ENCODE measurements around the gene CLRN3. TPM values are rescaled to one million over a fixed set of nuclear protein-coding genes. Genes with fewer than 3 reads are reported as not detected.

The CLRN3 gene
- total RNA-seq, 1 donor from 2014 or later: not detected

GRCh38 chr10:127881262-127881661 lies 11.5 kb downstream of the CLRN3 start:
- Mint-ChIP-seq H3K9me3 (no peaks in the 10 kb centered on the region), H3K4me1 (peaks cover 15% of the 10 kb centered on the region), H3K36me3 (ENCODE audit: low read depth) (no peaks in the 10 kb centered on the region), H3K27ac (no peak overlapping the region), H3K27me3 (peaks cover 2% of the 10 kb centered on the region), H3K4me3 (no peak overlapping the region)
- no peak for DNase-seq
- intact Hi-C loops (cut with micrococcal nuclease): no loop called here

GRCh38 chr10:127880557-127880956 lies 12.2 kb downstream of the CLRN3 start:
- Mint-ChIP-seq H3K27ac (no peak overlapping the region), H3K27me3 (peaks cover 3% of the 10 kb centered on the region)
- DNase-seq: peak; percentile 61

GRCh38 chr10:127878475-127879055 lies 14.2 kb downstream of the CLRN3 start:
- no peak overlapping the region for H3K27ac Mint-ChIP-seq

More at GRCh38 chr10:127880557-127880956, 12.2 kb downstream of the CLRN3 start:
- intact Hi-C loops (cut with micrococcal nuclease): no loop called here
- Mint-ChIP-seq H3K4me1 (peaks cover 15% of the 10 kb centered on the region), H3K4me3 (no peak overlapping the region), H3K9me3 (no peaks in the 10 kb centered on the region), H3K36me3 (ENCODE audit: low read depth) (no peaks in the 10 kb centered on the region)

GRCh38 chr10:127877699-127878098 lies 15.0 kb downstream of the CLRN3 start:
- H3K27me3 Mint-ChIP-seq: peaks cover 4% of the 10 kb centered on the region
- intact Hi-C loops (cut with micrococcal nuclease): no loop called here
- no peak overlapping the region for H3K27ac Mint-ChIP-seq
- H3K4me3 Mint-ChIP-seq: no peak overlapping the region
- no peaks in the 10 kb centered on the region for H3K36me3 Mint-ChIP-seq (ENCODE audit: low read depth)
- H3K4me1 Mint-ChIP-seq: peaks cover 15% of the 10 kb centered on the region
- H3K9me3 Mint-ChIP-seq: no peaks in the 10 kb centered on the region
- DNase-seq: no peak

More at GRCh38 chr10:127878475-127879055, 14.2 kb downstream of the CLRN3 start:
- Mint-ChIP-seq H3K36me3 (ENCODE audit: low read depth) (no peaks in the 10 kb centered on the region), H3K4me3 (no peak overlapping the region), H3K9me3 (no peaks in the 10 kb centered on the region), H3K4me1 (peaks cover 15% of the 10 kb centered on the region), H3K27me3 (peaks cover 4% of the 10 kb centered on the region)
- no peak for DNase-seq
- intact Hi-C loops (cut with micrococcal nuclease): no loop called here

GRCh38 chr10:127877116-127877515 lies 15.6 kb downstream of the CLRN3 start:
- no peak for DNase-seq
- intact Hi-C loops (cut with micrococcal nuclease): no loop called here
- peaks cover 16% of the 10 kb centered on the region for H3K4me1 Mint-ChIP-seq
- H3K27ac Mint-ChIP-seq: no peak overlapping the region
- H3K9me3 Mint-ChIP-seq: no peaks in the 10 kb centered on the region
- no peaks in the 10 kb centered on the region for H3K36me3 Mint-ChIP-seq (ENCODE audit: low read depth)
- H3K27me3 Mint-ChIP-seq: peaks cover 6% of the 10 kb centered on the region
- H3K4me3 Mint-ChIP-seq: no peak overlapping the region

DNA sequence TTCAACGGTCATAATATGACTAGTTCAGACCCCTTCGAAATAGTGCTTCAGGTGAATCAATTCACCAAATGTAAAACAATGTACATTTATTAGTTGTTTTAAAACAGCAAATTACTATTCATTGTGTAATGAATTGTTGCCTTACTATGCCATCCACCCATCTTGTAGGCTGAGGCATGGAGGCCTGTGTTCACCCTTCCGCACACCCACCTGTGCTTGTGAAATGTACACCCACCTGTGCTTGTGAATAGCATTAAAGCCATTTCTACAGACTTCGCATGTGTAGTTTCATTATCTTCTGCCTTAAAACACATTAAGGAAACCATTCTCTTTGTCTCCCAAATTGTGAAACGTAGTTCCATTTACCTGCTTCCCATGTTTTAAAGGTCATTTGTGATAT lies 16.8 kb downstream of the CLRN3 start:
- Mint-ChIP-seq H3K9me3 (no peaks in the 10 kb centered on the region), H3K27me3 (peaks cover 11% of the 10 kb centered on the region), H3K27ac (no peak overlapping the region), H3K4me3 (no peak overlapping the region), H3K36me3 (ENCODE audit: low read depth) (no peaks in the 10 kb centered on the region), H3K4me1 (peaks cover 16% of the 10 kb centered on the region)
- DNase-seq: no peak
- intact Hi-C loops (cut with micrococcal nuclease): no loop called here

DNA sequence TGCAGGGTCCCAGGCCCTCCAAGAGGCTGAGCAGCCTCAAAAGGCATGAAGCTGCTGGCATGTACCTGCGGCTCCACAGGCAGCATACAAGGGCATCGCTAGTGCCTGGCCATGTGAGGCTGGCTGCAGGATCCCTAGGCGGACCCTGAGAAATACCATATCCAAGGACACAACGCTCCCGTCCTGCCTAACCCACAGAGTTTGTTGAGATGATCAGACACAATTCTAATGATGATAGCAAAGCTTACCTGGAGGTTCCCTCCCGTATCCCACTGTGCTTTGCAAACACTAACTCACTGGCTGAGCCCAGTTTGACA lies 17.3 kb downstream of the CLRN3 start:
- no peaks in the 10 kb centered on the region for H3K36me3 Mint-ChIP-seq (ENCODE audit: low read depth)

DNA sequence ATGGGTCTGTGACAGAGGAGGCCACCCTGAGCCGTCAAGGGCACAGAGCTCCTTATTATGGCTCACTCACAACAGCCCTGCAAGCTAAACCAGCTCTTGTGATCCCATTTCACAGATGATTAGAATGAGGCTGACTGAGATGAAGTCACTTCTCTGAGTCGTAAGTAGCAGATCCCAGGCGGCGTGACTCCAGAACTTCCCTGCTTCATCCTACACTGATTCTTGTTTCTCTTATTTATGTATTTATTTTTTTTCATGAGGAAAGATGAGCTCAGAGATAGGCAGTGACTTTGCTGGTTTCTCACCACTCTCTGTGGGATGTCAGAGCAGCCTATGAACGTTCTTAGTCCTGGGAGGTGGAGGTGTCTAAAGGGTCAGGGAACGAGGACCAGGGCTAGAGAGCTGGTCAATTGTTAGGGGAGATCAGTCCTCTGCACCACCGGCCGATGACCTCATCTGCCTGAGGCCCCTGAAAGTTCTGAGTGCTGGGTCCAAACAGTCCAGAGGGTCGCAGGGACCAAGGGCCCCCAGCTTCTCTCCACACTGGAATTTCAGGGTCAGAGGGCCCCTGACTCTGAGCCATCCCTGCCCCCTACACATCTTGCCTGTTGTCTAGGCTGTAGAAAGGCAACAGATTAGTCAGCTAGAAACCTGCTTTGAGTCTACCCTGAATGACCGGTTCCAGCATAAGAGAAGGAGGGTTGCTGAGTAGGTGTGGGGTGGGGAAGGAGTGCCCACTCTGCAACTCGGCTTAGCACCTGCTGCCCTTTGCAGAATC lies 17.9 kb downstream of the CLRN3 start:
- H3K27ac Mint-ChIP-seq: no peak overlapping the region
- no peak for DNase-seq
- intact Hi-C loops (cut with micrococcal nuclease): no loop called here

More for the DNA sequence above, 17.3 kb downstream of the CLRN3 start:
- intact Hi-C loops (cut with micrococcal nuclease): no loop called here
- Mint-ChIP-seq H3K4me1 (peaks cover 12% of the 10 kb centered on the region), H3K4me3 (no peak overlapping the region), H3K27ac (no peak overlapping the region), H3K9me3 (no peaks in the 10 kb centered on the region), H3K27me3 (peaks cover 12% of the 10 kb centered on the region)
- no peak for DNase-seq

GRCh38 chr10:127873901-127874470 lies 18.8 kb downstream of the CLRN3 start:
- Mint-ChIP-seq H3K9me3 (no peaks in the 10 kb centered on the region), H3K4me3 (no peak overlapping the region), H3K27ac (no peak overlapping the region), H3K36me3 (ENCODE audit: low read depth) (no peaks in the 10 kb centered on the region), H3K27me3 (peaks cover 22% of the 10 kb centered on the region), H3K4me1 (peaks cover 9% of the 10 kb centered on the region)
- intact Hi-C loops (cut with micrococcal nuclease): no loop called here
- DNase-seq: no peak

More for the DNA sequence above, 17.9 kb downstream of the CLRN3 start:
- peaks cover 9% of the 10 kb centered on the region for H3K4me1 Mint-ChIP-seq
- no peak overlapping the region for H3K4me3 Mint-ChIP-seq
- H3K36me3 Mint-ChIP-seq (ENCODE audit: low read depth): no peaks in the 10 kb centered on the region
- H3K27me3 Mint-ChIP-seq: peaks cover 15% of the 10 kb centered on the region
- H3K9me3 Mint-ChIP-seq: no peaks in the 10 kb centered on the region

GRCh38 chr10:127872871-127873600 lies 19.7 kb downstream of the CLRN3 start:
- H3K4me3 Mint-ChIP-seq: no peak overlapping the region
- H3K27ac Mint-ChIP-seq: no peak overlapping the region

DNA sequence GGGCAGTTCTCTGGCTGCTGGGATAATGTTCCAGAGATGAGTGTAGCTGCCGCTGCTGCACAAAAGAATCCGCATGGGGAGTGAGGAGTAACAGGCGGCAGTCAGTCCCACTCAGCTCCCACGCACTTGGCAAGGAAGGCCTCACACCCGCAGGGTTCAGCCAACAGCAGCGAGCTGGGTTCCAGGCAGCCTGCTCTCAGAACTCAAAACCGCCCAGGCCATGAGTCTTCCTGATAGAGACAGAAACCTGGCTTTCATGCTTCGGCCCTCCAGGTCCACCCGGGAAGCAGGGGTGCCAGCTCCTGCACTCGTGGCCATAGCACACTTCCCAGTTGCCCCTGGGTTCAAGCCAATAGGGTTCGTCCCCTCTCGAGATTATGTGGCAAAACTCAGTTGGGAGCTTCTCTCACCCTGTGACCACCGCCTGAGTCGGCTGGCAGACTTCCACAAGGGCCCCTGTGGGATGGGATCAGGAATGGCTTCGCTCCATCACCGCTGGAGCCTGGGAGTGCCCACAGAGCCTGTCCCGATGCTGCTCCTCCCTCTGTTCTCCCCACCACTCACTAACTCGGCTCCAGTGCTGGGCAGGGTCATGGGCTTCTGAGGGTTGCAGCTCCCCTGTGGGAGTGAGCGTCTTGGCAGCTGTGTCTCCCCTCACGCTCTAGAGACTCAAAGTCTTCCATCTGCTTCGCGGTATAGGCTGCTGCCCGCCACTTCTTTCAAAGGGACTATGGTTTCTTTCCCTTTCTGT lies 20.6 kb downstream of the CLRN3 start:
- DNase-seq: no peak
- H3K27me3 Mint-ChIP-seq: peaks cover 30% of the 10 kb centered on the region
- H3K4me1 Mint-ChIP-seq: peaks cover 3% of the 10 kb centered on the region
- no peak overlapping the region for H3K4me3 Mint-ChIP-seq
- H3K36me3 Mint-ChIP-seq (ENCODE audit: low read depth): no peaks in the 10 kb centered on the region
- H3K9me3 Mint-ChIP-seq: no peaks in the 10 kb centered on the region
- no peak overlapping the region for H3K27ac Mint-ChIP-seq
- intact Hi-C loops (cut with micrococcal nuclease): no loop called here

More at GRCh38 chr10:127872871-127873600, 19.7 kb downstream of the CLRN3 start:
- H3K27me3 Mint-ChIP-seq: peaks cover 29% of the 10 kb centered on the region
- intact Hi-C loops (cut with micrococcal nuclease): no loop called here
- H3K36me3 Mint-ChIP-seq (ENCODE audit: low read depth): no peaks in the 10 kb centered on the region
- peaks cover 9% of the 10 kb centered on the region for H3K4me1 Mint-ChIP-seq
- no peaks in the 10 kb centered on the region for H3K9me3 Mint-ChIP-seq
- DNase-seq: no peak

DNA sequence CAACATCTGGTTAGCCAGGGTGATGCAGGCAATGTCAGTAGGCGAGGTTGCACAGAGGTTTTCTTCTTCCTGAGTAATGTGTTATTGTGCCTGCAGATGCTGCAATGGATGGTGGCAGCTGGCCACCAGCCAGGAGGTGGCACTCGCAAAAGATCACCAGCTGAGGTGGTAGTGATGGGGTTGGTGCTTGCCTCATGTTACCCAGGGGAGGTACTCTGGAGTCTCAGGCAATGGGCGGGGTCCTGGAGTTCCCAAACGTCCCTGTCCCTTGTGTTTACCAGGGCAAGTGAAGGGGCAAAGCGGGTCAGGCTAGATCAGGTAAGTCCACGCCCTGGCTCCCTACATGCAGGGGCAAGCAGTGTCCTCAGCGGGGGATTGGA lies 21.1 kb downstream of the CLRN3 start:
- Mint-ChIP-seq H3K4me3 (no peak overlapping the region), H3K4me1 (peaks cover 2% of the 10 kb centered on the region), H3K36me3 (ENCODE audit: low read depth) (no peaks in the 10 kb centered on the region)

GRCh38 chr10:127869329-127869728 lies 23.4 kb downstream of the CLRN3 start:
- intact Hi-C loops (cut with micrococcal nuclease): no loop called here
- Mint-ChIP-seq H3K27me3 (peaks cover 26% of the 10 kb centered on the region), H3K9me3 (no peaks in the 10 kb centered on the region), H3K4me1 (peaks cover 2% of the 10 kb centered on the region), H3K4me3 (no peak overlapping the region), H3K27ac (no peak overlapping the region), H3K36me3 (ENCODE audit: low read depth) (no peaks in the 10 kb centered on the region)
- DNase-seq: no peak

More for the DNA sequence above, 21.1 kb downstream of the CLRN3 start:
- Mint-ChIP-seq H3K9me3 (no peaks in the 10 kb centered on the region), H3K27ac (no peak overlapping the region), H3K27me3 (peaks cover 28% of the 10 kb centered on the region)
- intact Hi-C loops (cut with micrococcal nuclease): no loop called here
- DNase-seq: no peak
